Measurements from ENCODE around the gene ZSCAN30. TPM values are rescaled to one million over a fixed set of nuclear protein-coding genes. Genes with fewer than 3 reads are reported as not detected.
A peak's percentile ranks its signal among the peaks of the same experiment; 100 is the strongest.

Gene ZSCAN30
- total RNA-seq, 2 experiments from 2014 or later = 9.6 to 11.6 TPM

DNA sequence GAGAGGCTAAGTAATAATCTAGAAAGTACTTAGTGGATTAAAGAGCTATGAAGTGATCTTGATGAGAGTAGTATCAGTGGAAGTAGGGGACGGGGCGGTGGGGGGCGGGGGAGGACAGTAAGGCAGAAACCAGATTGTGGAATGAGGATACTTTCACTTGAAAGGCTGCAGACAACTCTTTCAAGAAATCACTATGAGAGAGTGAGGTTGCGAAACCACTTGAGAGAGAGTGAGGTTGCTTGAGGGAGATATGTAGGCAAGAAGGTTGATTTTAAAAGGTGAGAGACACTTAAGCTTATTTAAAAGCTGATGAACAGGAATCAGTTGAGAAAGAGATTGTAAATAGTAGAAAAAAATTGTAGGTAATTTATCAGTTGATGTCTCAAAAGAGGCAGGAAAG lies 45.4 kb downstream of the ZSCAN30 start:
- Histone ChIP-seq H3K27ac (ENCODE audit: low read depth in 1 of 2, low read length in 2 of 2) (no peak overlapping the region), H3K4me1 (ENCODE audit: insufficient read depth, low read length) (peaks cover 9% of the 10 kb centered on the region), H3K9me3 (ENCODE audit: control insufficient read depth in 1 of 2, insufficient read depth in 1 of 2, low read length in 2 of 2) (no peaks in the 10 kb centered on the region), H3K4me3 (ENCODE audit: low read length) (no peak overlapping the region), H3K27me3 (ENCODE audit: control insufficient read depth in 1 of 2, insufficient read depth in 2 of 2, low read length in 2 of 2) (no peaks in the 10 kb centered on the region), H3K36me3 (ENCODE audit: insufficient read depth, low read length) (peaks cover 65% of the 10 kb centered on the region)
- ATAC-seq (ENCODE audit: poor library complexity) = no peak
- intact Hi-C loops (cut with DNase I, micrococcal nuclease) = loop anchor here in 1 of 2 experiments (5.0 to 10.0 kb wide), 2 partner anchors 253 to 1580 kb away; partner anchors contain the start of genes INO80C, KIAA1328 and TPGS2
- no peaks in the 10 kb centered on the region for H3K27me3 Mint-ChIP-seq
- peak overlapping the region; percentile 57 for H3K27ac Mint-ChIP-seq
- no peak for TF ChIP-seq CTCF (IDR thresholded peaks at IDR 0.05)
- H3K36me3 Mint-ChIP-seq (ENCODE audit: low read depth) = peaks cover 84% of the 10 kb centered on the region
- no peak for DNase-seq
- H3K9me3 Mint-ChIP-seq = no peaks in the 10 kb centered on the region
- POLR2A ChIA-PET = interaction anchor here (1.9 kb wide), 1 partner anchor 99 kb away, joined by 4 read pairs; the partner anchor contains the start of gene ZNF24
- CTCF ChIA-PET = interaction anchor here (1.7 to 1.8 kb wide), 2 partner anchors 20 to 45 kb away, joined by 4 read pairs; partner anchors contain the start of gene ZSCAN30
- peaks cover 41% of the 10 kb centered on the region for H3K4me1 Mint-ChIP-seq (ENCODE audit: low read depth)
- no peak overlapping the region for H3K4me3 Mint-ChIP-seq

- Histone ChIP-seq H3K27me3 (ENCODE audit: control insufficient read depth in 1 of 2, insufficient read depth in 2 of 2, low read length in 2 of 2) (no peaks in the 10 kb centered on the region), H3K4me3 (ENCODE audit: low read length) (no peak overlapping the region), H3K27ac (ENCODE audit: low read depth in 1 of 2, low read length in 2 of 2) (no peak overlapping the region), H3K4me1 (ENCODE audit: insufficient read depth, low read length) (peaks cover 9% of the 10 kb centered on the region), H3K36me3 (ENCODE audit: insufficient read depth, low read length) (peaks cover 49% of the 10 kb centered on the region), H3K9me3 (ENCODE audit: control insufficient read depth in 1 of 2, insufficient read depth in 1 of 2, low read length in 2 of 2) (no peaks in the 10 kb centered on the region)
- Mint-ChIP-seq H3K36me3 (ENCODE audit: low read depth) (peaks cover 67% of the 10 kb centered on the region), H3K4me1 (ENCODE audit: low read depth) (peaks cover 41% of the 10 kb centered on the region), H3K4me3 (no peak overlapping the region), H3K9me3 (no peaks in the 10 kb centered on the region), H3K27me3 (no peaks in the 10 kb centered on the region), H3K27ac (peak overlapping the region; percentile 99)
- DNase-seq (no peak), ATAC-seq (ENCODE audit: poor library complexity) (no peak)
- intact Hi-C loops (cut with DNase I, micrococcal nuclease) = loop anchor here in 1 of 2 experiments (2.0 to 10.0 kb wide), 3 partner anchors 46 to 1582 kb away; partner anchors contain the start of genes INO80C, KIAA1328 and TPGS2
- no peak for TF ChIP-seq CTCF (IDR thresholded peaks at IDR 0.05)
- ChIA-PET POLR2A (interaction anchor here (0.9 to 2.9 kb wide), 3 partner anchors 11 to 48 kb away, joined by 3 to 26 read pairs (median 10); partner anchors contain the start of gene ZSCAN30), CTCF (no interaction called here)
Observed at GRCh38 chr18:35242426-35242825, 47.6 kb downstream of the ZSCAN30 start.

GRCh38 chr18:35241448-35241804 lies 48.6 kb downstream of the ZSCAN30 start:
- Histone ChIP-seq H3K36me3 (ENCODE audit: insufficient read depth, low read length) (peaks cover 39% of the 10 kb centered on the region), H3K27ac (ENCODE audit: low read depth in 1 of 2, low read length in 2 of 2) (peak overlapping the region; percentile 90 to 94), H3K9me3 (ENCODE audit: control insufficient read depth in 1 of 2, insufficient read depth in 1 of 2, low read length in 2 of 2) (no peaks in the 10 kb centered on the region), H3K27me3 (ENCODE audit: control insufficient read depth in 1 of 2, insufficient read depth in 2 of 2, low read length in 2 of 2) (no peaks in the 10 kb centered on the region), H3K4me3 (ENCODE audit: low read length) (peak overlapping the region; percentile 83), H3K4me1 (ENCODE audit: insufficient read depth, low read length) (peaks cover 9% of the 10 kb centered on the region)
- DNase-seq (peak in 1 of 14 experiments; percentile 8), ATAC-seq (ENCODE audit: poor library complexity) (no peak)
- TF ChIP-seq CTCF (IDR thresholded peaks at IDR 0.05) = no peak
- H3K27ac Mint-ChIP-seq = peak overlapping the region; percentile 99
- H3K27me3 Mint-ChIP-seq = no peaks in the 10 kb centered on the region
- intact Hi-C loops (cut with DNase I, micrococcal nuclease) = loop anchor here (1.0 to 10.0 kb wide), 5 partner anchors 103 to 1583 kb away; partner anchors contain the start of genes INO80C (in 2 of the 2), KIAA1328 (in 1 of the 2), TPGS2 (in 1 of the 2) and ZNF24 (in 1 of the 2)
- CTCF ChIA-PET = no interaction called here
- POLR2A ChIA-PET = interaction anchor here (1.0 to 2.9 kb wide), 14 partner anchors 26 to 1587 kb away, joined by 3 to 30 read pairs (median 6); partner anchors contain the start of genes ELP2, KIAA1328, MAPRE2 and SLC39A6
- H3K4me1 Mint-ChIP-seq (ENCODE audit: low read depth) = peaks cover 41% of the 10 kb centered on the region
- peaks cover 57% of the 10 kb centered on the region for H3K36me3 Mint-ChIP-seq (ENCODE audit: low read depth)
- H3K9me3 Mint-ChIP-seq = no peaks in the 10 kb centered on the region
- peak overlapping the region; percentile 98 for H3K4me3 Mint-ChIP-seq

Measured in CD4-positive, alpha-beta T cell (primary cell).